NCI-H2029 (cell line): Measurements from ENCODE around the gene B4GALT6.
A peak's percentile ranks its signal among the peaks of the same experiment; 100 is the strongest.

Source experiments
- DNase-seq: peaks from one replicate; lab custom pipeline; 2025; lab: John Stamatoyannopoulos, UW

B4GALT6 gene

GRCh38 chr18:31659576-31660177 is 24.7 kb downstream of the B4GALT6 start:
- no peak for DNase-seq

GRCh38 chr18:31658670-31659575 is 25.5 kb downstream of the B4GALT6 start:
- peak; percentile 43 for DNase-seq

- peak; percentile 64 for DNase-seq
Observed at GRCh38 chr18:31657823-31658669, 26.3 kb downstream of the B4GALT6 start.

GRCh38 chr18:31656754-31657153 is 27.6 kb downstream of the B4GALT6 start:
- DNase-seq, result no peak

- no peak for DNase-seq
Observed at GRCh38 chr18:31655354-31655753, 29.0 kb downstream of the B4GALT6 start.

- DNase-seq, result no peak
Observed at GRCh38 chr18:31652877-31653276, 31.5 kb downstream of the B4GALT6 start.

- DNase-seq, result no peak
Observed at GRCh38 chr18:31652357-31652756, 32.0 kb downstream of the B4GALT6 start.

- DNase-seq, result no peak
Observed at GRCh38 chr18:31651369-31651768, 33.0 kb downstream of the B4GALT6 start.

- DNase-seq, result no peak
Observed at GRCh38 chr18:31649978-31650719, 34.2 kb downstream of the B4GALT6 start.

- DNase-seq, result no peak
Observed at GRCh38 chr18:31649449-31649848, 34.9 kb downstream of the B4GALT6 start.

- DNase-seq, result no peak
Observed at GRCh38 chr18:31648966-31649429, 35.4 kb downstream of the B4GALT6 start.

GRCh38 chr18:31648458-31648857 is 35.9 kb downstream of the B4GALT6 start:
- DNase-seq, result no peak

GRCh38 chr18:31647127-31647753 is 37.1 kb downstream of the B4GALT6 start:
- no peak for DNase-seq

GRCh38 chr18:31646332-31647126 is 37.9 kb downstream of the B4GALT6 start:
- no peak for DNase-seq

- no peak for DNase-seq
Observed at GRCh38 chr18:31645411-31645810, 39.0 kb downstream of the B4GALT6 start.

- no peak for DNase-seq
Observed at GRCh38 chr18:31643003-31643402, 41.4 kb downstream of the B4GALT6 start.

- DNase-seq, result no peak
Observed at GRCh38 chr18:31637445-31637844, 46.9 kb downstream of the B4GALT6 start.

GRCh38 chr18:31636387-31636786 is 48.0 kb downstream of the B4GALT6 start:
- no peak for DNase-seq

- DNase-seq, result no peak
Observed at GRCh38 chr18:31634331-31634713, 50.1 kb downstream of the B4GALT6 start.
